Keratinocyte (primary cell): ENCODE measurements around the gene DCAF15.

ENCODE experiments used
- CTCF ChIP-seq, 3 experiments: IDR thresholded peaks in 1 of 3; conservative IDR thresholded peaks in 1 of 3; optimal IDR thresholded peaks in 1 of 3; 2 replicates in 2 of 3; 3 replicates in 1 of 3; pipeline versions ENCODE3 to v1.5.1; 2011; ENCODE audit warnings: low read length in 3 of 3, mild to moderate bottlenecking in 3 of 3, moderate library complexity in 2 of 3, control low read depth in 1 of 3, inconsistent platforms in 1 of 3; ENCODE audit not compliant: insufficient read depth in 2 of 3; ENCODE audit errors: extremely low read depth in 1 of 3
- EZH2 ChIP-seq: IDR thresholded peaks from one replicate; pipeline ENCODE4 v1.6.1; 2012; ENCODE audit warnings: inconsistent platforms, mild to moderate bottlenecking, low read length, moderate library complexity

GRCh38 chr19:13951043-13951442 lies 1.3 kb upstream of the DCAF15 start:
- TF ChIP-seq CTCF (optimal IDR thresholded peaks at IDR 0.05 in 1 of 3, IDR thresholded peaks at IDR 0.05 in 1 of 3, conservative IDR thresholded peaks at IDR 0.05 in 1 of 3; ENCODE audit: extremely low read depth in 1 of 3, insufficient read depth in 2 of 3, low read length in 3 of 3), result no peak
- no peak for TF ChIP-seq EZH2
